Esophagus muscularis mucosa (tissue), 4 donors: ENCODE measurements around the gene FAM98A. TPM values are rescaled to one million over a fixed set of nuclear protein-coding genes. Genes with fewer than 3 reads are reported as not detected.

ENCODE experiments used
- DNase-seq: peaks from one replicate; pipeline ENCODE4 v3.0.0-alpha.2; 2017; ENCODE audit errors: extremely low spot score
- H3K27ac ChIP-seq, 4 donors: fragments of 200-600 bp; sonication (generic); replicated peaks in 1 of 4; 1 replicate in 3 of 4; 2 replicates in 1 of 4; pipeline ENCODE4 v1.5.1; 2016 to 2019; ENCODE audit warnings: mild to moderate bottlenecking in 1 of 4
- H3K27me3 ChIP-seq, 4 donors: fragments of 200-600 bp; sonication (generic); one replicate each; pipeline versions ENCODE4 v1.5.1 to v1.6.0; 2016 to 2019
- H3K36me3 ChIP-seq, 4 donors: fragments of 200-600 bp; sonication (generic); one replicate each; pipeline ENCODE4 v1.5.1; 2016 to 2019
- H3K4me1 ChIP-seq, 4 donors: fragments of 200-600 bp; sonication (generic); one replicate each; pipeline ENCODE4 v1.5.1; 2016 to 2019
- H3K4me3 ChIP-seq, 4 donors: fragments of 200-600 bp; sonication (generic); 1 replicate in 2 of 4; 2 replicates in 2 of 4; pipeline ENCODE4 v1.5.1; 2016 to 2019; ENCODE audit warnings: mild to moderate bottlenecking in 4 of 4, moderate library complexity in 1 of 4
- H3K9me3 ChIP-seq, 4 donors: fragments of 200-600 bp; sonication (generic); 1 replicate in 3 of 4; 2 replicates in 1 of 4; pipeline ENCODE4 v1.5.1; 2016 to 2019
- EP300 ChIP-seq: sonication (generic); formaldehyde crosslinking; IDR thresholded peaks from one replicate; pipeline ENCODE4 v1.6.1; 2017; ENCODE audit warnings: antibody characterized with exemption
- POLR2A ChIP-seq: fragments of 450-650 bp; IDR thresholded peaks from one replicate; pipeline ENCODE4 v1.6.1; 2017; ENCODE audit warnings: antibody characterized with exemption, moderate library complexity, mild to moderate bottlenecking, low read depth
- POLR2AphosphoS5 ChIP-seq, 2 donors: sonication (generic); formaldehyde crosslinking; IDR thresholded peaks; one replicate each; pipeline ENCODE4 v1.6.1; 2017; ENCODE audit warnings: antibody characterized with exemption in 2 of 2
- WGBS: methylation state at CpG from one replicate; pipeline ENCODE4 v1.1.5; 2018; 5-methylcytosine and 5-hydroxymethylcytosine counted together
- intact Hi-C: fragments of 100-400 bp; cut with DNase I; formaldehyde crosslinking; loops from one replicate; pipeline ENCODE4 v1.15.1; 2023
- total RNA-seq, 4 donors: library from RNA; depleted of rRNA; stranded (reverse); fragments of >200 nt; gene quantifications; one replicate each; pipeline versions ENCODE4 v1.1.0 to v1.2.1, GENCODE V29; 2016
- TF ChIP-seq, protein P1 (sequence below), 3 experiments: fragments of 200-600 bp in 2 of 3; fragments of 450-650 bp in 1 of 3; sonication (generic) in 2 of 3; IDR thresholded peaks; one replicate each; pipeline ENCODE4 v1.5.1; 2017 to 2019; ENCODE audit warnings: antibody characterized with exemption in 3 of 3, mild to moderate bottlenecking in 2 of 3, moderate library complexity in 1 of 3

Gene FAM98A
- total RNA-seq, 4 donors from 2014 or later: 32.0 to 337 (median 50.3) TPM

DNA sequence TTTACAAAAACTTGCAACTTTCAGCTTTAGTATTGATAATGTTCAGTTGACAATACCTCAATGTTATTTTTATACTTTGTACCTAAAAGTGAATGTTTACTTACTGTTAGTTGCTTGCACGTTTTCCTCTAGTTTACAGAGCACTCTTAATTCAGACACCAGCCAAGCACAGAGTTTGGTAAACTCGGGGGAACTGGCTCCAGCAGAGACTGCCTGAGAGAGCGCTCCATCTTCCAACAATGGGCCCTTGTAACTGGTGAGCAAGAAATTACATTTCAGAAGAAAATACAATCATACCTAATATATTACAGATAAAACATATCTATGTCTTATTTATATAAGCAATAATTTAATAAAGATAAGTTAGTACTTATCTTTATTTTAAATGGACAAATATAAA is 3.7 kb downstream of the FAM98A start:
- H3K27me3 ChIP-seq: no peaks in the 10 kb centered on the region
- H3K9me3 ChIP-seq: no peaks in the 10 kb centered on the region
- WGBS: 54% methylated on average over 3 of the region's 3 CpGs
- intact Hi-C loops: no loop called here
- H3K36me3 ChIP-seq: peaks cover 0 to 44% (median 26%) of the 10 kb centered on the region in 4 donors
- TF ChIP-seq POLR2AphosphoS5 (IDR thresholded peaks at IDR 0.05) (no peak), POLR2A (no peak), EP300 (no peak)
- TF ChIP-seq, protein P1, sequence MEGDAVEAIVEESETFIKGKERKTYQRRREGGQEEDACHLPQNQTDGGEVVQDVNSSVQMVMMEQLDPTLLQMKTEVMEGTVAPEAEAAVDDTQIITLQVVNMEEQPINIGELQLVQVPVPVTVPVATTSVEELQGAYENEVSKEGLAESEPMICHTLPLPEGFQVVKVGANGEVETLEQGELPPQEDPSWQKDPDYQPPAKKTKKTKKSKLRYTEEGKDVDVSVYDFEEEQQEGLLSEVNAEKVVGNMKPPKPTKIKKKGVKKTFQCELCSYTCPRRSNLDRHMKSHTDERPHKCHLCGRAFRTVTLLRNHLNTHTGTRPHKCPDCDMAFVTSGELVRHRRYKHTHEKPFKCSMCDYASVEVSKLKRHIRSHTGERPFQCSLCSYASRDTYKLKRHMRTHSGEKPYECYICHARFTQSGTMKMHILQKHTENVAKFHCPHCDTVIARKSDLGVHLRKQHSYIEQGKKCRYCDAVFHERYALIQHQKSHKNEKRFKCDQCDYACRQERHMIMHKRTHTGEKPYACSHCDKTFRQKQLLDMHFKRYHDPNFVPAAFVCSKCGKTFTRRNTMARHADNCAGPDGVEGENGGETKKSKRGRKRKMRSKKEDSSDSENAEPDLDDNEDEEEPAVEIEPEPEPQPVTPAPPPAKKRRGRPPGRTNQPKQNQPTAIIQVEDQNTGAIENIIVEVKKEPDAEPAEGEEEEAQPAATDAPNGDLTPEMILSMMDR (IDR thresholded peaks at IDR 0.05): no peak
- H3K27ac ChIP-seq: no peak overlapping the region
- no peak for DNase-seq
- H3K4me1 ChIP-seq: peaks cover 16 to 72% (median 63%) of the 10 kb centered on the region in 4 donors
- H3K4me3 ChIP-seq: no peak overlapping the region

DNA sequence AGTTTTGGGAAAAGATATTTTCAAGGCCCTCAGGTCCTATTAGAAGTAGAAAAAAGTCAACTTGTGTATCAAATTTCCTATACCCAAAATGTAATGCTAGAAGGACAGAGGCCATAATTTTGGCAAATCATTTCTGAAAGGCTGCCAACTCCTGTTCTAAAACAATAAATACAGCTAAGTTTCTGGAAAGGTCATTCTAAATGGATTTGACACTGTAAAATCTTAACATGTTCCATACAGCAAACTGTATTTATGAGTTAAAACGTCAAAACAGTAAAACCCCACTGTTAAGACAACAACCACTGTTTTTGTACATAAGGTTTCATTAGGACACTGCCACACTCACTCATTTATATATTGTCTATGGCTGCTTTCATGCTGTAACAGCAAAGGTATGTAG is 9.7 kb downstream of the FAM98A start:
- Histone ChIP-seq H3K27me3 (no peaks in the 10 kb centered on the region), H3K4me3 (no peak overlapping the region), H3K27ac (peak overlapping the region; percentile 35 to 69 (median 66)), H3K36me3 (peaks cover 10 to 64% (median 44%) of the 10 kb centered on the region in 4 donors), H3K9me3 (no peaks in the 10 kb centered on the region), H3K4me1 (peaks cover 19 to 76% (median 64%) of the 10 kb centered on the region in 4 donors)
- intact Hi-C loops: loop anchor here (10.0 kb wide), 2 partner anchors 555 to 645 kb away; partner anchors contain the start of gene LTBP1
- no peak for DNase-seq
- no peak for TF ChIP-seq EP300
- TF ChIP-seq POLR2AphosphoS5 (IDR thresholded peaks at IDR 0.05): no peak
- TF ChIP-seq POLR2A: no peak
- TF ChIP-seq, protein P1 (IDR thresholded peaks at IDR 0.05): no peak
- WGBS: 16% methylated on average over 1 of the region's 1 CpG

DNA sequence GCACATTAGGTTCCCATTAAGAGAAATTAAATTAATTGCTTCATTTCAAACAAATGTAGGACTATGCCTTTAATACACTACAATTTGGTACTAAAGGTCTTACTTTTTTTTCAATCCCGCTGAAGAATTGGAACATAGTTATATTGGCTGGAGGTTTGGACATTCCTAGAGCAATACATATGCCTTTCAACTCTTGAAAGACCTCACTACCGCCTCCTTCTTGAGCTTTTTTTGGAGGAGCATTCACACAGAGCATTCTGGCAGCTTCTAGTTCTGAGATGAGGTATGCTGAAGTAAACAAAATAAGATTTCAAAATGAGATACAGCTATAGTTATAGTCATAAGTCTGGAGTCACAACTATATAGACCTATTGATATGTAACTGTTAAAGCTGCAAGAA is 10.9 kb downstream of the FAM98A start:
- H3K9me3 ChIP-seq: no peaks in the 10 kb centered on the region
- peaks cover 10 to 64% (median 44%) of the 10 kb centered on the region in 4 donors for H3K36me3 ChIP-seq
- TF ChIP-seq EP300 (no peak), POLR2AphosphoS5 (IDR thresholded peaks at IDR 0.05) (no peak), POLR2A (no peak)
- TF ChIP-seq, protein P1 (IDR thresholded peaks at IDR 0.05): no peak
- no peaks in the 10 kb centered on the region for H3K27me3 ChIP-seq
- H3K27ac ChIP-seq: peak overlapping the region in 3 of 4 donors; percentile 35 to 69 (median 69)
- DNase-seq: no peak
- WGBS: 49% methylated on average over 2 of the region's 2 CpGs
- peaks cover 18 to 76% (median 64%) of the 10 kb centered on the region in 4 donors for H3K4me1 ChIP-seq
- H3K4me3 ChIP-seq: no peak overlapping the region
- intact Hi-C loops: loop anchor here (10.0 kb wide), 2 partner anchors 553 to 643 kb away; partner anchors contain the start of gene LTBP1

DNA sequence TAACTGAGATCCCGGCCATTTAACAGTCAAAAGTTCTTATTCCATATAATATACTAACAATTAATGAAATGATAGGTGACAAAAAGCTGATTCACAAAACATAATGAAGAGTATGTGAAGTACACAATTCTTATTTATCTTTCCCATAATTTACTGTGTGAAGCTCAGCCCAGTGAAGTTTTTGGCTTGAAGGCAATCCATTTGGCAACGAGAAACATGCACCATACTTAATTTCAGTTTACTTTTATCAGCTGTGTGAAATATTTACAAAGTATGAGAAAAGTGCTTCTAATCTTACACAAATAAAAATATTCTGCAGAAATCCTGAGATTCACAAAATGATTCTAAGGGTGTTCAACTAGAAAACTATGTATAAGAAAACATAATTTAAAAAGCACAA is 12.3 kb downstream of the FAM98A start:
- H3K4me1 ChIP-seq: peaks cover 16 to 71% (median 65%) of the 10 kb centered on the region in 4 donors
- DNase-seq: no peak
- H3K27ac ChIP-seq: peak overlapping the region; percentile 47 to 68 (median 63)
- intact Hi-C loops: loop anchor here (10.0 kb wide), 2 partner anchors 552 to 642 kb away; partner anchors contain the start of gene LTBP1
- no peaks in the 10 kb centered on the region for H3K9me3 ChIP-seq
- WGBS: 52% methylated on average over 2 of the region's 2 CpGs
- H3K36me3 ChIP-seq: peaks cover 10 to 50% (median 33%) of the 10 kb centered on the region in 4 donors
- TF ChIP-seq EP300 (no peak), POLR2A (no peak), POLR2AphosphoS5 (IDR thresholded peaks at IDR 0.05) (no peak)
- TF ChIP-seq, protein P1 (IDR thresholded peaks at IDR 0.05): no peak
- no peak overlapping the region for H3K4me3 ChIP-seq
- no peaks in the 10 kb centered on the region for H3K27me3 ChIP-seq
